Measurements from ENCODE around the gene CELF1. TPM values are rescaled to one million over a fixed set of nuclear protein-coding genes. Genes with fewer than 3 reads are reported as not detected.
"Not testable (repeated sequence)": the region's sequence is repeated elsewhere in the genome, so short reads cannot be mapped to it uniquely, and the experiment has no call there.

Gene CELF1
- polyA plus RNA-seq, 1 of the 3 experiments (the other 2 are of a cell fraction), result 47.5 TPM

GRCh38 chr11:47531666-47532065 is 21.3 kb downstream of the CELF1 start:
- WGBS (ENCODE audit: low lambda C conversion rate), result 93% methylated on average over 3 of the region's 3 CpGs
- Histone ChIP-seq H3K4me1 (ENCODE audit: control insufficient read depth in 1 of 2, insufficient read depth in 2 of 2, low read depth in 1 of 2, low read length in 1 of 2) (peaks cover 2 to 36% of the 10 kb centered on the region in 2 experiments; a peak in 3 of 4 replicates), H3F3A (replicated peaks; ENCODE audit: insufficient read depth) (peaks cover 13% of the 10 kb centered on the region), H3K9me3 (no peaks in the 10 kb centered on the region), H3K27me3 (ENCODE audit: insufficient read depth) (no peaks in the 10 kb centered on the region), H2AFZ (ENCODE audit: low read depth) (no peak overlapping the region), H3K36me3 (replicated peaks in 1 of 2; ENCODE audit: control insufficient read depth in 1 of 2, insufficient read depth in 2 of 2, low read length in 1 of 2) (peaks cover 0 to 39% of the 10 kb centered on the region in 2 experiments), H3K4me2 (no peak overlapping the region), H4K20me1 (ENCODE audit: insufficient read depth) (peaks cover 100% of the 10 kb centered on the region), H3K9me2 (no peaks in the 10 kb centered on the region), H3K79me2 (ENCODE audit: insufficient read depth) (peaks cover 100% of the 10 kb centered on the region), H3K27ac (ENCODE audit: low read depth in 2 of 2, low read length in 1 of 2) (peak overlapping the region in 1 of 2 experiments; percentile 78; a peak in 1 of 4 replicates), H3K9ac (no peak overlapping the region), H3K4me3 (ENCODE audit: low read depth in 2 of 2, low read length in 1 of 2) (no peak overlapping the region)
- ChIA-PET CTCF (interaction anchor here (1.0 to 1.6 kb wide), 3 partner anchors 16 to 78 kb away, joined by 3 to 5 read pairs (median 3); no protein-coding TSS in a partner anchor), POLR2A (no interaction called here)
- DNase-seq, result no peak
- TF ChIP-seq EZH2phosphoT487 (IDR thresholded peaks at IDR 0.05; ENCODE audit: borderline replicate concordance, low read depth) (no peak), RCOR1 (IDR thresholded peaks at IDR 0.05; ENCODE audit: low read length) (no peak), SMC3 (IDR thresholded peaks at IDR 0.05; ENCODE audit: low read depth, low read length) (no peak), MXI1 (IDR thresholded peaks at IDR 0.05; ENCODE audit: low read depth, low read length) (no peak), YY1 (IDR thresholded peaks at IDR 0.05; ENCODE audit: low read depth) (no peak), GATA2 (CRISPR knock-in tag; IDR thresholded peaks at IDR 0.05) (no peak), MEF2A (IDR thresholded peaks at IDR 0.05; ENCODE audit: borderline replicate concordance, low read depth) (no peak), RAD21 (IDR thresholded peaks at IDR 0.05; ENCODE audit: low read length) (no peak), ELF1 (IDR thresholded peaks at IDR 0.05) (no peak), USF2 (IDR thresholded peaks at IDR 0.05; ENCODE audit: borderline replicate concordance, low read depth, low read length) (no peak)
- TF ChIP-seq, protein P1, sequence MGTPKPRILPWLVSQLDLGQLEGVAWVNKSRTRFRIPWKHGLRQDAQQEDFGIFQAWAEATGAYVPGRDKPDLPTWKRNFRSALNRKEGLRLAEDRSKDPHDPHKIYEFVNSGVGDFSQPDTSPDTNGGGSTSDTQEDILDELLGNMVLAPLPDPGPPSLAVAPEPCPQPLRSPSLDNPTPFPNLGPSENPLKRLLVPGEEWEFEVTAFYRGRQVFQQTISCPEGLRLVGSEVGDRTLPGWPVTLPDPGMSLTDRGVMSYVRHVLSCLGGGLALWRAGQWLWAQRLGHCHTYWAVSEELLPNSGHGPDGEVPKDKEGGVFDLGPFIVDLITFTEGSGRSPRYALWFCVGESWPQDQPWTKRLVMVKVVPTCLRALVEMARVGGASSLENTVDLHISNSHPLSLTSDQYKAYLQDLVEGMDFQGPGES (IDR thresholded peaks at IDR 0.05; ENCODE audit: low read depth, low read length), result no peak
- TF ChIP-seq, protein P2, sequence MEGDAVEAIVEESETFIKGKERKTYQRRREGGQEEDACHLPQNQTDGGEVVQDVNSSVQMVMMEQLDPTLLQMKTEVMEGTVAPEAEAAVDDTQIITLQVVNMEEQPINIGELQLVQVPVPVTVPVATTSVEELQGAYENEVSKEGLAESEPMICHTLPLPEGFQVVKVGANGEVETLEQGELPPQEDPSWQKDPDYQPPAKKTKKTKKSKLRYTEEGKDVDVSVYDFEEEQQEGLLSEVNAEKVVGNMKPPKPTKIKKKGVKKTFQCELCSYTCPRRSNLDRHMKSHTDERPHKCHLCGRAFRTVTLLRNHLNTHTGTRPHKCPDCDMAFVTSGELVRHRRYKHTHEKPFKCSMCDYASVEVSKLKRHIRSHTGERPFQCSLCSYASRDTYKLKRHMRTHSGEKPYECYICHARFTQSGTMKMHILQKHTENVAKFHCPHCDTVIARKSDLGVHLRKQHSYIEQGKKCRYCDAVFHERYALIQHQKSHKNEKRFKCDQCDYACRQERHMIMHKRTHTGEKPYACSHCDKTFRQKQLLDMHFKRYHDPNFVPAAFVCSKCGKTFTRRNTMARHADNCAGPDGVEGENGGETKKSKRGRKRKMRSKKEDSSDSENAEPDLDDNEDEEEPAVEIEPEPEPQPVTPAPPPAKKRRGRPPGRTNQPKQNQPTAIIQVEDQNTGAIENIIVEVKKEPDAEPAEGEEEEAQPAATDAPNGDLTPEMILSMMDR (IDR thresholded peaks at IDR 0.05), result no peak

- WGBS (ENCODE audit: low lambda C conversion rate), result 96% methylated on average over 7 of the region's 9 CpGs
- not testable (repeated sequence) for H3K9me2 ChIP-seq; DNase-seq; H3K4me2 ChIP-seq; H3K27me3 ChIP-seq (ENCODE audit: insufficient read depth); H2AFZ ChIP-seq (ENCODE audit: low read depth); H3K4me3 ChIP-seq (ENCODE audit: low read depth in 2 of 2, low read length in 1 of 2); H3K9me3 ChIP-seq; H3K27ac ChIP-seq (ENCODE audit: low read depth in 2 of 2, low read length in 1 of 2); H3K9ac ChIP-seq
- H3K4me1 ChIP-seq (ENCODE audit: control insufficient read depth in 1 of 2, insufficient read depth in 2 of 2, low read depth in 1 of 2, low read length in 1 of 2), result peaks cover 4 to 31% of the 10 kb centered on the region in 2 experiments; a peak in 3 of 4 replicates
- peaks cover 100% of the 10 kb centered on the region for H4K20me1 ChIP-seq (ENCODE audit: insufficient read depth)
- H3K36me3 ChIP-seq (replicated peaks in 1 of 2; ENCODE audit: control insufficient read depth in 1 of 2, insufficient read depth in 2 of 2, low read length in 1 of 2), result peaks cover 0 to 31% of the 10 kb centered on the region in 2 experiments
- POLR2A ChIA-PET, result interaction anchor here (0.7 kb wide), 1 partner anchor 10 kb away, joined by 4 read pairs; no protein-coding TSS in a partner anchor
- peaks cover 12% of the 10 kb centered on the region for H3F3A ChIP-seq (replicated peaks; ENCODE audit: insufficient read depth)
- CTCF ChIA-PET, result interaction anchor here (1.1 kb wide), 1 partner anchor 77 kb away, joined by 3 read pairs; no protein-coding TSS in a partner anchor
- H3K79me2 ChIP-seq (ENCODE audit: insufficient read depth), result peaks cover 100% of the 10 kb centered on the region
Observed at GRCh38 chr11:47530721-47531120, 22.2 kb downstream of the CELF1 start.
